Measurements from ENCODE around the gene TRAF3IP1. TPM values are rescaled to one million over a fixed set of nuclear protein-coding genes. Genes with fewer than 3 reads are reported as not detected.

Gene TRAF3IP1
- total RNA-seq, 1 experiment from 2014 or later, result 18.6 TPM

DNA sequence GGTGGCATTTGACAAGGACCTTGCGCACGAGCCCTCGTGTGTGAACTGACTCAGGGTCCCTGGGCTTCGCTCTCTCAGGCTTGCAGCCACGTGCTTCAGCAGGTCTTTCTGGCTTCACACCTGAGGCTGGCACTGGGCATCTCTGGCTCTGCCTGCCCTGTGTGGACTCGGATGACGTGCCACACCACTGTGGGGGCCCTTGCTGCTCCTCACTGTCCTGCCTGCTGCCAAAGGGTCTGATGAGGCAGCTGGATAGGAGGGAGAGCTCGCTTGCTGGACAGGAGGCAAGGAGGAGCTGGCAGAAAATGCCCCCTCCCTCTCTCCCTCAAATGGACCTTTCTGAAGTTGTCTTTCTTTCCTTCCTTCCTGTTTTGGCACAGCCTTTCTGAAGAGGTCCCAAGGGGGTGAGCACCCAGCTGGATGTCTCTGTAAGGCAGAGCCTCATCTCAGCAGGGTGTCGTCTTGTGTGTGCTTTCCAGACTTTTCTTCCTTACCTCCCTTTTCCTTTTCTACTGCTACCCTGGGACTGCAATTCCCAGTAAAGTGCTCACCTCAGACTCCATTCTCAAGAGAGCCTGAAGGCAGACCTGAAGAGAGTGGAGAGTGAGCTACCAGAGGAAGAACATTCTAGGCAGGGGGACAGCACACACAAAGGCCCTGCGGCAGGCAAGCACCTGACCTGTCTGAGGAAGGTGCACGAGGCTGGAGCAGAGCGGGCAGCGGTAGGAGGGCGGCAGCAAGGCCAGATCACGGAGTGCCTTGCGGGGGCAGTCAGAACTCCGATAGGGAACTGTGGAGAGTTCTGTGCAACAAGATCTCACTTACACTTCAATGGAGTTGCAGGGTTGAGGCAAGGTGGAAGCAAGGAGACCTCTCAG lies 37.2 kb upstream of the TRAF3IP1 start:
- intact Hi-C loops (cut with micrococcal nuclease; ENCODE audit: unreplicated experiment), result no loop called here
- Mint-ChIP-seq H3K4me3 (ENCODE audit: low read depth, unreplicated experiment) (no peak overlapping the region), H3K9me3 (ENCODE audit: low read depth, unreplicated experiment) (no peaks in the 10 kb centered on the region), H3K36me3 (ENCODE audit: insufficient read depth, unreplicated experiment) (peaks cover 28% of the 10 kb centered on the region), H3K27ac (ENCODE audit: unreplicated experiment) (peak overlapping the region; percentile 97), H3K4me1 (ENCODE audit: low read depth, unreplicated experiment) (peaks cover 48% of the 10 kb centered on the region), H3K27me3 (ENCODE audit: unreplicated experiment) (no peaks in the 10 kb centered on the region)
- CTCF ChIA-PET, result no interaction called here
- no peak for DNase-seq
- no peak for TF ChIP-seq CTCF (IDR thresholded peaks at IDR 0.05; ENCODE audit: unreplicated experiment)
- no TSS peak for BruUV-seq (replicated peaks)

DNA sequence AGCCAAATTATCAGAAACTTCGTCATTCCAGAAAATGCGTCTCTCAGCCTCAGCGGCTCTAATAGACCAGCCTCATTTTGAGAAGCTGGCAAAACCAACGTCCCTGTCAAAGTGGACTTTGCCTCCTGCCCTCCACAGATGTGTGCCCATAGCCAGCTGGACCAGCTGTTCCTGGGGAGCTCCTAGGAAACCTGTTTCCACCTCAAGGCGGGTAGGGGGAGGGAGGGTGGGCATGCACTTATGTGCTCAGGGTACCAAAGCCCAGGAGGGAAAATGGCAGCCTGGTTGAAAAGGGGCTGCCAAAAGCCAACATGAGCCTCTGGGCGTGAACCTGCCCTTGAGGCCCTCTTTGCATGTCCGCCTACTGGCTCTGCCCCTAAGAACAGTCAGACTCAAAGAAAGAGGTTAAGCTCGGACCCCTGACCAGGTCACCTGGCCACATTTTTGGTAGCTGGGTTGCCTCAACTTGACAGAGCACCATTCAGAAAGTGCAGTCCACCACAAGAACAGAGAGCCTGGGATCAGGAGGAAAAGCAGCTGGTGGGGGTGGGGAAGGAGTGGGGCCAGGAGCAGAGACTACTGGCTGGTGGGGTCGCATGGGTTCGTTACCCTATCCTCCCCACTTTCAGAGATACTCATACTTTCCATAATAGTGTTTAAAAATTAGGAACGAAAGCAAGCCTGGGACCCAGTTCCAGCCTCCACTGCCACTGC lies 35.4 kb upstream of the TRAF3IP1 start:
- Mint-ChIP-seq H3K9me3 (ENCODE audit: low read depth, unreplicated experiment) (no peaks in the 10 kb centered on the region), H3K36me3 (ENCODE audit: insufficient read depth, unreplicated experiment) (peaks cover 47% of the 10 kb centered on the region), H3K4me1 (ENCODE audit: low read depth, unreplicated experiment) (peaks cover 61% of the 10 kb centered on the region), H3K27ac (ENCODE audit: unreplicated experiment) (peak overlapping the region; percentile 97), H3K27me3 (ENCODE audit: unreplicated experiment) (no peaks in the 10 kb centered on the region), H3K4me3 (ENCODE audit: low read depth, unreplicated experiment) (peak overlapping the region; percentile 90)
- no TSS peak for BruUV-seq (replicated peaks)
- no peak for DNase-seq
- intact Hi-C loops (cut with micrococcal nuclease; ENCODE audit: unreplicated experiment), result loop anchor here (5.0 kb wide), 1 partner anchor 37 kb away; the partner anchor contains the start of gene TRAF3IP1
- TF ChIP-seq CTCF (IDR thresholded peaks at IDR 0.05; ENCODE audit: unreplicated experiment), result no peak
- CTCF ChIA-PET, result interaction anchor here (1.8 kb wide), 1 partner anchor 16 kb away, joined by 4 read pairs; no protein-coding TSS in a partner anchor

DNA sequence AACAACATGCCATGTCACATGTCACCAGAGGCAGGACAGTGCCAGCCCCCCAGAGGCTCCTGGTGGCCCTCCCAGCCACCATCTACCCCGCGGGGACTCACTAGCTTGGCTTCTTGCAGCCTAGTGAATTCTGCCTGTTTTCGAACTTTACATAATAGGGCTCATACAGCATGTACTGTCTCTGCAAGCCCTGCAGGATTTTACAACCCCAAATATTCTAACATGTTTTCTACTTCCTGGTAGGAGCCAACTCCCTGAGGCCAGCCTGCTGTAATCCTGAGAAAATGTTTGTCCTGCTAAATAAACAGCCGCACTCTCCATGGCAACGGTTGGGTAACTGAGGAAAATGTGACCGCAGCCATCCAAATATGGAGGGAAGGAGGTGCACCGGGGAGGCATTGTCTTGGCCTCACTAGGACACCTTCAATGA lies 34.6 kb upstream of the TRAF3IP1 start:
- Mint-ChIP-seq H3K27me3 (ENCODE audit: unreplicated experiment) (no peaks in the 10 kb centered on the region), H3K4me1 (ENCODE audit: low read depth, unreplicated experiment) (peaks cover 62% of the 10 kb centered on the region), H3K27ac (ENCODE audit: unreplicated experiment) (peak overlapping the region; percentile 97), H3K4me3 (ENCODE audit: low read depth, unreplicated experiment) (peak overlapping the region; percentile 90), H3K9me3 (ENCODE audit: low read depth, unreplicated experiment) (no peaks in the 10 kb centered on the region), H3K36me3 (ENCODE audit: insufficient read depth, unreplicated experiment) (peaks cover 53% of the 10 kb centered on the region)
- CTCF ChIA-PET, result interaction anchor here (0.6 to 1.8 kb wide), 3 partner anchors 15 to 83 kb away, joined by 3 to 4 read pairs (median 4); no protein-coding TSS in a partner anchor
- BruUV-seq (replicated peaks), result no TSS peak
- intact Hi-C loops (cut with micrococcal nuclease; ENCODE audit: unreplicated experiment), result loop anchor here (5.0 kb wide), 1 partner anchor 37 kb away; the partner anchor contains the start of gene TRAF3IP1
- no peak for TF ChIP-seq CTCF (IDR thresholded peaks at IDR 0.05; ENCODE audit: unreplicated experiment)
- DNase-seq, result peak; percentile 91

DNA sequence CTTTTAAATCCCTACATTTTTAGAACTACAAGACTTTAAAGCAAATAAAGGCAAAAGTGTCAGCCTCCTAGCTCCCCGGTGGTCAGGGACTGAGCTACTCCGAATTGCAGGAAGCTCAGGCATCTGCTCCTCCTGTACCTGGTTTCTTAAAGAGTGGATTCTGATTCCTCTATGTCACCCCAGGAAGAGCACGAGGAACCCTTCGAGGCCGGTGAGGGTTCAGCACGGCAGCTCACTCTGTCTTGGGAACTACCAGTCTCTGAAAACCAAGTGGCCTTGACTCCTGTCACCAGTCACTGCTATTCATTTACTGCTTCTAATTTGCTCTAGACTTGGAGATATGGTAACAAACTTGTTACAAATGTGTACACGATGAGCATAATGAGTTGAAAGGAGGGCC lies 34.2 kb upstream of the TRAF3IP1 start:
- CTCF ChIA-PET, result interaction anchor here (0.6 to 1.8 kb wide), 3 partner anchors 15 to 84 kb away, joined by 3 to 4 read pairs (median 4); no protein-coding TSS in a partner anchor
- peaks cover 53% of the 10 kb centered on the region for H3K36me3 Mint-ChIP-seq (ENCODE audit: insufficient read depth, unreplicated experiment)
- BruUV-seq (replicated peaks), result no TSS peak
- peak overlapping the region; percentile 90 for H3K4me3 Mint-ChIP-seq (ENCODE audit: low read depth, unreplicated experiment)
- H3K27ac Mint-ChIP-seq (ENCODE audit: unreplicated experiment), result peak overlapping the region; percentile 97
- intact Hi-C loops (cut with micrococcal nuclease; ENCODE audit: unreplicated experiment), result loop anchor here (5.0 kb wide), 1 partner anchor 36 kb away; the partner anchor contains the start of gene TRAF3IP1
- DNase-seq, result no peak
- TF ChIP-seq CTCF (IDR thresholded peaks at IDR 0.05; ENCODE audit: unreplicated experiment), result no peak
- no peaks in the 10 kb centered on the region for H3K27me3 Mint-ChIP-seq (ENCODE audit: unreplicated experiment)
- H3K9me3 Mint-ChIP-seq (ENCODE audit: low read depth, unreplicated experiment), result no peaks in the 10 kb centered on the region
- H3K4me1 Mint-ChIP-seq (ENCODE audit: low read depth, unreplicated experiment), result peaks cover 63% of the 10 kb centered on the region

Data from Calu3 (cell line).